Ascending aorta (tissue), 2 donors: Measurements from ENCODE around the gene RPL18. TPM values are rescaled to one million over a fixed set of nuclear protein-coding genes. Genes with fewer than 3 reads are reported as not detected.
A peak's percentile ranks its signal among the peaks of the same experiment; 100 is the strongest.
"Not testable (repeated sequence)": the region's sequence is repeated elsewhere in the genome, so short reads cannot be mapped to it uniquely, and the experiment has no call there.

Experiments used
- DNase-seq, 2 donors: peaks; one replicate each; pipeline ENCODE4 v3.0.0-alpha.2; 2019; ENCODE audit warnings: low spot score in 2 of 2
- H3K27ac ChIP-seq, 2 donors: fragments of 200-600 bp; sonication (generic); one replicate each; pipeline ENCODE4 v1.5.1; 2016 to 2017; ENCODE audit warnings: mild to moderate bottlenecking in 1 of 2
- H3K27me3 ChIP-seq: fragments of 200-600 bp; sonication (generic); one replicate; pipeline ENCODE4 v1.5.1; 2017
- H3K36me3 ChIP-seq, 2 donors: fragments of 200-600 bp; sonication (generic); one replicate each; pipeline ENCODE4 v1.5.1; 2016
- H3K4me1 ChIP-seq, 2 donors: fragments of 200-600 bp; sonication (generic); one replicate each; pipeline ENCODE4 v1.5.1; 2016 to 2017; ENCODE audit warnings: mild to moderate bottlenecking in 1 of 2
- H3K4me3 ChIP-seq, 2 donors: fragments of 200-600 bp; sonication (generic); one replicate each; pipeline ENCODE4 v1.5.1; 2016 to 2017; ENCODE audit warnings: mild to moderate bottlenecking in 1 of 2
- H3K9me3 ChIP-seq, 2 donors: fragments of 200-600 bp; sonication (generic); one replicate each; pipeline ENCODE4 v1.5.1; 2016
- intact Hi-C: fragments of 100-400 bp; cut with DNase I; formaldehyde crosslinking; loops from one replicate; pipeline ENCODE4 v1.15.1; 2023
- total RNA-seq: library from RNA; depleted of rRNA; stranded (reverse); fragments of >200 nt; gene quantifications from one replicate; pipeline ENCODE4 v1.1.0, GENCODE V29; 2016
- TF ChIP-seq, protein P1 (sequence below), 3 experiments: fragments of 200-600 bp in 2 of 3; fragments of 450-650 bp in 1 of 3; sonication (generic) in 2 of 3; IDR thresholded peaks; one replicate each; pipeline ENCODE4 v1.5.1; 2016 to 2019; ENCODE audit warnings: antibody characterized with exemption in 3 of 3, mild to moderate bottlenecking in 1 of 3, moderate library complexity in 1 of 3

The RPL18 gene
- total RNA-seq, 1 donor from 2014 or later: 2,223 TPM

DNA sequence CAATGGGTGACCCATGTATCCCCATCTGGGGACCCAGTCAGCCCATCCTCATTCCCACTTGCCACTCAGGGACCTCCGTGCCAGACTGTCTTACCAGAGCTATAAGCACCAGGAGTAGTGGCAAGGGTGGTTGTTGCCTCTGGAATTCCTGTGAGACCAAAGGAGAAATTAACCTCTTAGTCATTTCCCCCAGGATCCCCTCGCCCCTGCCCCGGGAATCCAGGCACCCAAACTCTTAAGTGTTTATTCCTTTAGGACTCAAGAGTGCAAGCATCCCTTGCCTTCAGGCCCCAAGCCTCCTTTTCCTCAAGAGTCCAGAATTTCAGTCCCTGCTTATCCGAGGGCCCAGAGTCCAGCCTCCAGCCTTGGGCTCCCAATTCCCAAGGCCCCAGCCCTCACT is 44.7 kb upstream of the RPL18 start:
- Histone ChIP-seq H3K27me3 (no peaks in the 10 kb centered on the region), H3K36me3 (no peaks in the 10 kb centered on the region), H3K9me3 (no peaks in the 10 kb centered on the region), H3K4me3 (no peak overlapping the region), H3K4me1 (no peaks in the 10 kb centered on the region), H3K27ac (no peak overlapping the region)
- TF ChIP-seq, protein P1, sequence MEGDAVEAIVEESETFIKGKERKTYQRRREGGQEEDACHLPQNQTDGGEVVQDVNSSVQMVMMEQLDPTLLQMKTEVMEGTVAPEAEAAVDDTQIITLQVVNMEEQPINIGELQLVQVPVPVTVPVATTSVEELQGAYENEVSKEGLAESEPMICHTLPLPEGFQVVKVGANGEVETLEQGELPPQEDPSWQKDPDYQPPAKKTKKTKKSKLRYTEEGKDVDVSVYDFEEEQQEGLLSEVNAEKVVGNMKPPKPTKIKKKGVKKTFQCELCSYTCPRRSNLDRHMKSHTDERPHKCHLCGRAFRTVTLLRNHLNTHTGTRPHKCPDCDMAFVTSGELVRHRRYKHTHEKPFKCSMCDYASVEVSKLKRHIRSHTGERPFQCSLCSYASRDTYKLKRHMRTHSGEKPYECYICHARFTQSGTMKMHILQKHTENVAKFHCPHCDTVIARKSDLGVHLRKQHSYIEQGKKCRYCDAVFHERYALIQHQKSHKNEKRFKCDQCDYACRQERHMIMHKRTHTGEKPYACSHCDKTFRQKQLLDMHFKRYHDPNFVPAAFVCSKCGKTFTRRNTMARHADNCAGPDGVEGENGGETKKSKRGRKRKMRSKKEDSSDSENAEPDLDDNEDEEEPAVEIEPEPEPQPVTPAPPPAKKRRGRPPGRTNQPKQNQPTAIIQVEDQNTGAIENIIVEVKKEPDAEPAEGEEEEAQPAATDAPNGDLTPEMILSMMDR (IDR thresholded peaks at IDR 0.05): no peak
- intact Hi-C loops: no loop called here
- no peak for DNase-seq

DNA sequence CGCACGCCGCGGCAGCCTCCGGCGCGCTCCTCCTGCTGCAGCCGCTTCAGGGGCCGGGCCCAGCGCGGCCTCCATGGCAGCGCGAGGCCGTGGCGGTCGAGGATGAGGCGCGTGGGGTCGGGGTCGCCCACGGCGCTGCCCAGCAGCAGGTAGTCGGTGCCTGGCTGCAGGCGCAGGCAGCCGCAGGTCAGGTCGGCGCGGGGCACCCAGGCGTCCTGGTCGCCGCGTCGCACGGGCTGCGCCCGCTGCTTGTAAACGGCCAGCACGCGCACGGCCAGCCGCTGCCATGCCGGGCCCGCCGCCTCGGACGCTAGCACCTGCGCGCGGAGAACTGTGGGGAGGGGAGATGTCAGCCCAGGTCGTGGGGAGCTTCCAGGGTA is 42.7 kb upstream of the RPL18 start:
- TF ChIP-seq, protein P1 (IDR thresholded peaks at IDR 0.05): no peak
- intact Hi-C loops: no loop called here
- H3K4me1 ChIP-seq: no peaks in the 10 kb centered on the region
- H3K4me3 ChIP-seq: no peak overlapping the region
- H3K27ac ChIP-seq: no peak overlapping the region
- H3K9me3 ChIP-seq: no peaks in the 10 kb centered on the region
- no peaks in the 10 kb centered on the region for H3K27me3 ChIP-seq
- no peaks in the 10 kb centered on the region for H3K36me3 ChIP-seq
- DNase-seq: no peak

- Histone ChIP-seq H3K9me3 (no peaks in the 10 kb centered on the region), H3K36me3 (no peaks in the 10 kb centered on the region), H3K27me3 (no peaks in the 10 kb centered on the region), H3K27ac (peak overlapping the region in 1 of 2 donors; percentile 50), H3K4me1 (no peaks in the 10 kb centered on the region), H3K4me3 (no peak overlapping the region)
- DNase-seq: peak; percentile 73 to 93
- TF ChIP-seq, protein P1 (IDR thresholded peaks at IDR 0.05): no peak
- intact Hi-C loops: no loop called here
Measured at GRCh38 chr19:48660852-48661710, 42.1 kb upstream of the RPL18 start.

GRCh38 chr19:48659768-48660167 is 40.8 kb upstream of the RPL18 start:
- intact Hi-C loops: no loop called here
- Histone ChIP-seq H3K27ac (no peak overlapping the region), H3K4me3 (no peak overlapping the region), H3K4me1 (no peaks in the 10 kb centered on the region), H3K9me3 (no peaks in the 10 kb centered on the region), H3K27me3 (no peaks in the 10 kb centered on the region), H3K36me3 (no peaks in the 10 kb centered on the region)
- TF ChIP-seq, protein P1 (IDR thresholded peaks at IDR 0.05): no peak
- DNase-seq: no peak

GRCh38 chr19:48658483-48658882 is 39.5 kb upstream of the RPL18 start:
- no peak for DNase-seq
- TF ChIP-seq, protein P1 (IDR thresholded peaks at IDR 0.05): no peak
- Histone ChIP-seq H3K27ac (no peak overlapping the region), H3K36me3 (no peaks in the 10 kb centered on the region), H3K4me1 (no peaks in the 10 kb centered on the region), H3K4me3 (no peak overlapping the region), H3K27me3 (no peaks in the 10 kb centered on the region), H3K9me3 (no peaks in the 10 kb centered on the region)
- intact Hi-C loops: no loop called here

GRCh38 chr19:48657828-48658227 is 38.9 kb upstream of the RPL18 start:
- H3K27me3 ChIP-seq, H3K9me3 ChIP-seq, DNase-seq, H3K27ac ChIP-seq, H3K4me3 ChIP-seq, H3K4me1 ChIP-seq, intact Hi-C loops, H3K36me3 ChIP-seq: not testable (repeated sequence)
